ENCODE data around the gene PLK5. TPM values are rescaled to one million over a fixed set of nuclear protein-coding genes. Genes with fewer than 3 reads are reported as not detected.
"Not testable (repeated sequence)": the region's sequence is repeated elsewhere in the genome, so short reads cannot be mapped to it uniquely, and the experiment has no call there.

The PLK5 gene
- total RNA-seq, 4 donors from 2014 or later = not detected

DNA sequence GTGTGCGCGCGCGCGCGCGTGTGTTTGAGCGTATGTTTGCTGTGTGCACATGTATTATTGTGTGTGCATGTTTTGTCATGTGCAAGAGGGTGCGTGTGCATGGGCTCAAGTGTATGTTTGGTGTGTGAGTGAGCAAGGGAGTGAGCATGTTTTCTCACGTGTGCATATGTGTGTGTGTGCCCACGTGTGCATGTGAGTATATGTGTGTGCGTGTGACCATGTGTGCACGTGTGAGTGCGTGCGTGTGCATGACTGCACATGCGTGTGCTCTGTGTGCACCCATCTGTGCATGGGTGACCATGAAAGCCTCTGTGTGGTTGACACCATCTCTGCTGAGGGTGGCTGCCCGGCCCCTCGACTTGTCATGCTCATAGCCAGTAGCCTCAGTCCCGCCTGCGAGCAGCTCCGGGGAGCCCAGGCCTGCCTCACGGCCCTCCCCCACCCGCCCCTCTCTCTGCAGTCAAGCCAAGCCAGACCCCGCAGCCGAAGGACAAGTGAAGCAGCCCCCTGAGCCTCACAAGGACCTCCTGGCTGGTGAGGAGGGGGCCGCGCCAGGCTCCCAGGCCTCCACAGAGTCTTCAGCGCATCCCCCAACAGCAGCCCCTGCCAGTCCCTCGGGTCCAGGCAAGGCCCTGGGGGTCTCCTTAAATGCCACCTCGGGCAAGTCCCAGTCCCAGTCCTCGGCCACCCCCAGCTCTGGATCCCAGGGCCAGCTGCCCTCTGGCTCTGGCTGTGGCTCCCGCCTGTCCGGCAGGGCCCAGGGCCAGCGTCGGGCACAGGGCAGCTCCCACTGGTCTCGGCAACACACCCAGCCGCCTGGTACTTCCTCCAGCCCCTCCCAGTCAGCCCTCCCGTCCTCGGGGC is 26.9 kb upstream of the PLK5 start:
- in situ Hi-C loops (cut with MboI; ENCODE audit: low pct_ligation_motif_present in 1 of 4, low pct_unique_long_range_greater_than_20kb in 1 of 4, low sequenced_read_pairs in 3 of 4) = no loop called here

DNA sequence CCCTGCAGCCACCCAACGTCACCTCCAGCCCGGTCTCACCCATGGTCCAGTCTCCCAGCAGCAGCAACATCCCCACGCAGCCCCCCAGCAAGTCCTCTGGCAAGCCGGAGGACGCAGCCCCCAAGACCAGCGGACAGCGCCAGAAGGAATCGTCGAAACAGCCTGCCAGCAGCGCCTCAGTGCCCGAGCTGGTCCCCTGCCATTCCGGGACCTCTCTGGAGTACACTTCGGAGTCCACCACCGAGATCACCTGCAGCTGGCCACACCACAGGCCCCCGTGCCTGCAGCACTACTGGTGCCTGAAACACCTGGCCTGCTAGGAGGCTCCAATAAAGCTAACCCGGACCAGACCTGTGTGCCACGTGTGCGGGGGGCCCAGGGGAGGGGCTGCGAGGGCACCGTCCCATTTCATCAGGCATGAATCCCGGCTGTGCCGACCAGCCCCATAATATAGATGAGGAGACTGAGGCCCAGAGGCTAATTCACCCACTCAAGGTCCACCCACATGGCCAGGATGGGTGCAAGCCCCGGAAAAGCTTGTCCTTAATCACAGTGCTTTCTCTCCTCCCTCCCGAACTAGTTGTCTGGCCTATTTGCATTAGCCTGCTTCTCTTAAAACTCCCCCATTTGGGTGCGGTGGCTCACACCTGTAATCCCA is 26.2 kb upstream of the PLK5 start:
- no peak overlapping the region for H3K4me3 ChIP-seq
- no peak for DNase-seq
- H3K27ac ChIP-seq = no peak overlapping the region
- in situ Hi-C loops (cut with MboI; ENCODE audit: low pct_ligation_motif_present in 1 of 4, low pct_unique_long_range_greater_than_20kb in 1 of 4, low sequenced_read_pairs in 3 of 4) = no loop called here
- no peaks in the 10 kb centered on the region for H3K9me3 ChIP-seq
- peaks cover 51% of the 10 kb centered on the region for H3K27me3 ChIP-seq
- WGBS, 2 donors (ENCODE audit: low coverage in 1 of 2) = 91% methylated on average over 19 of the region's 25 CpGs; no CpG with 5 or more reads in 1 of the 2 donors
- intact Hi-C loops (cut with DNase I; ENCODE audit: low total_unique reads) = no loop called here
- no peaks in the 10 kb centered on the region for H3K4me1 ChIP-seq
- TF ChIP-seq, protein P1, sequence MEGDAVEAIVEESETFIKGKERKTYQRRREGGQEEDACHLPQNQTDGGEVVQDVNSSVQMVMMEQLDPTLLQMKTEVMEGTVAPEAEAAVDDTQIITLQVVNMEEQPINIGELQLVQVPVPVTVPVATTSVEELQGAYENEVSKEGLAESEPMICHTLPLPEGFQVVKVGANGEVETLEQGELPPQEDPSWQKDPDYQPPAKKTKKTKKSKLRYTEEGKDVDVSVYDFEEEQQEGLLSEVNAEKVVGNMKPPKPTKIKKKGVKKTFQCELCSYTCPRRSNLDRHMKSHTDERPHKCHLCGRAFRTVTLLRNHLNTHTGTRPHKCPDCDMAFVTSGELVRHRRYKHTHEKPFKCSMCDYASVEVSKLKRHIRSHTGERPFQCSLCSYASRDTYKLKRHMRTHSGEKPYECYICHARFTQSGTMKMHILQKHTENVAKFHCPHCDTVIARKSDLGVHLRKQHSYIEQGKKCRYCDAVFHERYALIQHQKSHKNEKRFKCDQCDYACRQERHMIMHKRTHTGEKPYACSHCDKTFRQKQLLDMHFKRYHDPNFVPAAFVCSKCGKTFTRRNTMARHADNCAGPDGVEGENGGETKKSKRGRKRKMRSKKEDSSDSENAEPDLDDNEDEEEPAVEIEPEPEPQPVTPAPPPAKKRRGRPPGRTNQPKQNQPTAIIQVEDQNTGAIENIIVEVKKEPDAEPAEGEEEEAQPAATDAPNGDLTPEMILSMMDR (IDR thresholded peaks at IDR 0.05) = no peak
- TF ChIP-seq POLR2A (IDR thresholded peaks at IDR 0.05) (no peak), POLR2AphosphoS5 (IDR thresholded peaks at IDR 0.05) (no peak), EP300 (IDR thresholded peaks at IDR 0.05; ENCODE audit: low read depth) (no peak)
- H3K36me3 ChIP-seq = no peaks in the 10 kb centered on the region

More for the DNA sequence above, 26.9 kb upstream of the PLK5 start:
- TF ChIP-seq POLR2A (IDR thresholded peaks at IDR 0.05) = no peak
- TF ChIP-seq, protein P1 (IDR thresholded peaks at IDR 0.05) = no peak
- Histone ChIP-seq H3K27me3 (peaks cover 49% of the 10 kb centered on the region), H3K27ac (no peak overlapping the region), H3K36me3 (no peaks in the 10 kb centered on the region), H3K9me3 (no peaks in the 10 kb centered on the region), H3K4me1 (no peaks in the 10 kb centered on the region), H3K4me3 (no peak overlapping the region)
- intact Hi-C loops (cut with DNase I; ENCODE audit: low total_unique reads) = no loop called here
- DNase-seq = no peak
- 75% methylated on average over 36 of the region's 39 CpGs; no CpG with 5 or more reads in 1 of the 2 donors for WGBS, 2 donors (ENCODE audit: low coverage in 1 of 2)

DNA sequence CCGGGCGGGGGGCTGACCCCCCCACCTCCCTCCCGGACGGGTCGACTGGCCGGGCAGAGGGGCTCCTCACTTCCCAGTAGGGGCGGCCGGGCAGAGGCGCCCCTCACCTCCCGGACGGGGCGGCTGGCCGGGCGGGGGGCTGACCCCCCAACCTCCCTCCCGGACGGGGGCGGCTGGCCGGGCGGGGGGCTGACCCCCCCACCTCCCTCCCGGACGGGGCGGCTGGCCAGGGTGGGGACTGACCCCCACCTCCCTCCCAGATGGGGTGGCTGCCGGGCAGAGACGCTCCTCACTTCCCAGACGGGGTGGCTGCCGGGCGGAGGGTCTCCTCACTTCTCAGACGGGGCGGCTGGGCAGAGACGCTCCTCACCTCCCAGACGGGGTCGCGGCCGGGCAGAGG is 24.6 kb upstream of the PLK5 start:
- intact Hi-C loops (cut with DNase I; ENCODE audit: low total_unique reads); in situ Hi-C loops (cut with MboI; ENCODE audit: low pct_ligation_motif_present in 1 of 4, low pct_unique_long_range_greater_than_20kb in 1 of 4, low sequenced_read_pairs in 3 of 4); H3K36me3 ChIP-seq; DNase-seq; H3K9me3 ChIP-seq; H3K27ac ChIP-seq; H3K4me3 ChIP-seq: not testable (repeated sequence)
- H3K27me3 ChIP-seq = peaks cover 60% of the 10 kb centered on the region
- WGBS, 2 donors (ENCODE audit: low coverage in 1 of 2) = no CpG with 5 or more reads among the region's 34 CpGs
- peaks cover 0 to 10% (median 5%) of the 10 kb centered on the region in 4 donors for H3K4me1 ChIP-seq

DNA sequence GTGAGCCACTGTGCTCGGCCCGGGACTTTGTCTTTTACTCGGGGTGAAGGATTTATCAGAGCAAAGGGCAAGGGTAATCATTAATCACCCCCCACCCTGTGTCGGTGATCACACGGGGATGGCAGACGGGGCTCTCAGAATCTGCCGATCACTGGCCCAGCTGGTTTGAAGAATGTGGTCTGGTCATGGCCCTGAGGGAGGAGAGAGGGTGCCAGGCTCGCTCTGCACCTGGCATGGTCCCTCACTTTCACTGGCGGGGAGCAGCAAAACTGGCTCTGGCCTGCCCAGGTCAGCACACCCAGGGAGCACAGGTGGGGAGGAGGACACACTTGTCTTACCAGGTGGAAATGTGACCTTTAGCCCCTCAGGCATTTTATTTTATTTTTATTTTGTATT is 22.7 kb upstream of the PLK5 start:
- TF ChIP-seq POLR2AphosphoS5 (IDR thresholded peaks at IDR 0.05) (no peak), POLR2A (IDR thresholded peaks at IDR 0.05) (no peak), EP300 (IDR thresholded peaks at IDR 0.05; ENCODE audit: low read depth) (no peak)
- TF ChIP-seq, protein P1 (IDR thresholded peaks at IDR 0.05) = no peak
- H3K4me3 ChIP-seq = no peak overlapping the region
- H3K27ac ChIP-seq = no peak overlapping the region
- no peaks in the 10 kb centered on the region for H3K36me3 ChIP-seq
- H3K27me3 ChIP-seq = peaks cover 67% of the 10 kb centered on the region
- DNase-seq = no peak
- 54% methylated on average over 9 of the region's 9 CpGs; no CpG with 5 or more reads in 1 of the 2 donors for WGBS, 2 donors (ENCODE audit: low coverage in 1 of 2)
- no peaks in the 10 kb centered on the region for H3K9me3 ChIP-seq
- in situ Hi-C loops (cut with MboI; ENCODE audit: low pct_ligation_motif_present in 1 of 4, low pct_unique_long_range_greater_than_20kb in 1 of 4, low sequenced_read_pairs in 3 of 4) = no loop called here
- intact Hi-C loops (cut with DNase I; ENCODE audit: low total_unique reads) = no loop called here
- H3K4me1 ChIP-seq = peaks cover 0 to 10% (median 5%) of the 10 kb centered on the region in 4 donors

Data from transverse colon (tissue), 4 donors.